H1 (cell line): Measurements from ENCODE around the gene SRRM5. TPM values are rescaled to one million over a fixed set of nuclear protein-coding genes. Genes with fewer than 3 reads are reported as not detected.

ENCODE experiments used
- CTCF ChIA-PET: fragments of 300-600 bp; sonication (Branson Sonifier 250); formaldehyde crosslinking; loops from one replicate; lab custom pipeline; 2021; ENCODE audit not compliant: partially characterized antibody; lab: Charles Lee
- POLR2A ChIA-PET: fragments of 300-600 bp; sonication (Branson Sonifier 250); formaldehyde crosslinking; loops from one replicate; lab custom pipeline; 2021; ENCODE audit warnings: inconsistent platforms; ENCODE audit not compliant: partially characterized antibody; lab: Charles Lee
- DNase-seq, 2 experiments: peaks; one replicate each; pipeline versions ENCODE4 v3.0.0 to v3.0.0-alpha.2; 2010 to 2022; ENCODE audit warnings: low spot score in 2 of 2, low read depth in 1 of 2, mixed read lengths in 1 of 2
- FAIRE-seq: peaks from 2 replicates; lab custom pipeline; 2011; peaks lifted over from hg19 to GRCh38; lab: Jason Lieb, UNC
- H2AFZ ChIP-seq: 2 replicates; pipeline ENCODE4 v1.8.1; 2012; ENCODE audit warnings: low read length, inconsistent platforms
- H2AK5ac ChIP-seq: 2 replicates; pipeline ENCODE4 v1.6.1; 2013; ENCODE audit warnings: low read depth, low read length
- H2BK120ac ChIP-seq: replicated peaks from 2 replicates; pipeline ENCODE3; 2013; ENCODE audit warnings: low read depth, low read length, inconsistent platforms
- H2BK12ac ChIP-seq: 2 replicates; pipeline ENCODE4 v1.6.1; 2013; ENCODE audit warnings: low read depth, low read length
- H2BK15ac ChIP-seq: 2 replicates; pipeline ENCODE4 v1.6.1; 2013; ENCODE audit warnings: low read length
- H2BK20ac ChIP-seq: 2 replicates; pipeline ENCODE4 v1.6.1; 2013; ENCODE audit warnings: low read length
- H2BK5ac ChIP-seq: 2 replicates; pipeline ENCODE4 v1.6.1; 2013; ENCODE audit warnings: low read depth, low read length
- H3K14ac ChIP-seq: 2 replicates; pipeline ENCODE4 v1.6.1; 2013; ENCODE audit warnings: inconsistent platforms; ENCODE audit not compliant: insufficient read length
- H3K18ac ChIP-seq: 2 replicates; pipeline ENCODE4 v1.6.1; 2013; ENCODE audit warnings: low read length; ENCODE audit errors: extremely low read depth
- H3K23ac ChIP-seq: 2 replicates; pipeline ENCODE4 v1.6.1; 2013; ENCODE audit warnings: inconsistent platforms; ENCODE audit not compliant: insufficient read length
- H3K23me2 ChIP-seq: 2 replicates; pipeline ENCODE4 v1.6.1; 2013; ENCODE audit warnings: low read depth, low read length
- H3K27ac ChIP-seq: 2 replicates; pipeline ENCODE4 v1.6.1; 2011; ENCODE audit warnings: low read depth, low read length, inconsistent platforms
- H3K27me3 ChIP-seq, 4 experiments: replicated peaks in 1 of 4; 1 replicate in 1 of 4; 2 replicates in 3 of 4; pipeline versions ENCODE4 v1.6.1 to v1.8.1; 2011 to 2013; ENCODE audit warnings: low read length in 3 of 4, mild to moderate bottlenecking in 3 of 4, inconsistent platforms in 2 of 4, mixed read lengths in 2 of 4, moderate library complexity in 1 of 4; ENCODE audit not compliant: control insufficient read depth in 3 of 4, insufficient read depth in 3 of 4; ENCODE audit errors: extremely low read depth in 1 of 4
- H3K36me3 ChIP-seq, 4 experiments: 2 replicates each; pipeline versions ENCODE4 v1.6.1 to v1.8.1; 2011 to 2013; ENCODE audit warnings: mild to moderate bottlenecking in 4 of 4, low read length in 3 of 4, moderate library complexity in 2 of 4, control low read depth in 1 of 4, inconsistent platforms in 1 of 4; ENCODE audit not compliant: insufficient read depth in 4 of 4, control insufficient read depth in 2 of 4
- H3K4ac ChIP-seq: replicated peaks from 2 replicates; pipeline ENCODE3; 2013; ENCODE audit warnings: low read length, low read depth, mixed read lengths, inconsistent platforms; ENCODE audit not compliant: insufficient read length
- H3K4me1 ChIP-seq, 4 experiments: replicated peaks in 1 of 4; 1 replicate in 1 of 4; 2 replicates in 3 of 4; pipeline versions ENCODE4 v1.6.1 to v1.8.1; 2011 to 2013; ENCODE audit warnings: low read length in 3 of 4, inconsistent platforms in 2 of 4, mixed read lengths in 1 of 4; ENCODE audit not compliant: insufficient read depth in 4 of 4, control insufficient read depth in 3 of 4
- H3K4me2 ChIP-seq, 2 experiments: 2 replicates each; pipeline versions ENCODE4 v1.6.1 to v1.8.1; 2011 to 2013; ENCODE audit warnings: low read depth in 2 of 2, low read length in 2 of 2, control low read depth in 1 of 2, inconsistent platforms in 1 of 2, mild to moderate bottlenecking in 1 of 2; ENCODE audit not compliant: insufficient read depth in 1 of 2
- H3K4me3 ChIP-seq, 4 experiments: fragments of 200-600, 300-600 bp in 1 of 4; sonication (generic), shearing (Covaris generic), sonication (Bioruptor Twin) in 1 of 4; 2 replicates each; pipeline versions ENCODE4 v1.5.1 to v1.8.1; 2011 to 2016; ENCODE audit warnings: low read length in 4 of 4, low read depth in 3 of 4, control low read depth in 2 of 4, inconsistent platforms in 2 of 4, mild to moderate bottlenecking in 2 of 4, mixed read lengths in 1 of 4, moderate library complexity in 1 of 4; ENCODE audit not compliant: insufficient read depth in 2 of 4; ENCODE audit errors: extremely low read depth in 1 of 4
- H3K56ac ChIP-seq: replicated peaks from 2 replicates; pipeline ENCODE3; 2013; ENCODE audit warnings: low read depth, mild to moderate bottlenecking, mixed read lengths, low read length, inconsistent platforms; ENCODE audit not compliant: insufficient read length
- H3K79me1 ChIP-seq: 2 replicates; pipeline ENCODE4 v1.6.1; 2013; ENCODE audit warnings: low read depth, low read length, control low read depth
- H3K79me2 ChIP-seq, 2 experiments: 2 replicates each; pipeline versions ENCODE4 v1.6.1 to v1.8.1; 2012 to 2013; ENCODE audit warnings: low read length in 2 of 2, mild to moderate bottlenecking in 2 of 2, inconsistent platforms in 1 of 2; ENCODE audit not compliant: insufficient read depth in 2 of 2, control insufficient read depth in 1 of 2
- H3K9ac ChIP-seq, 4 experiments: replicated peaks in 1 of 4; 1 replicate in 1 of 4; 2 replicates in 3 of 4; pipeline versions ENCODE4 v1.6.1 to v1.8.1; 2011 to 2013; ENCODE audit warnings: low read depth in 3 of 4, low read length in 3 of 4, control low read depth in 2 of 4, mild to moderate bottlenecking in 2 of 4, moderate library complexity in 2 of 4, inconsistent platforms in 1 of 4; ENCODE audit errors: extremely low read depth in 1 of 4
- H3K9me3 ChIP-seq, 2 experiments: 2 replicates each; pipeline versions ENCODE4 v1.6.1 to v1.8.1; 2012 to 2013; ENCODE audit warnings: mild to moderate bottlenecking in 2 of 2, moderate library complexity in 2 of 2, control low read depth in 1 of 2, inconsistent platforms in 1 of 2, low read depth in 1 of 2, low read length in 1 of 2, mixed read lengths in 1 of 2; ENCODE audit not compliant: insufficient read depth in 2 of 2
- H4K20me1 ChIP-seq, 2 experiments: replicated peaks in 1 of 2; 2 replicates each; pipeline versions ENCODE3 to v1.8.1; 2011 to 2013; ENCODE audit warnings: inconsistent platforms in 2 of 2, low read length in 2 of 2, mild to moderate bottlenecking in 1 of 2; ENCODE audit not compliant: insufficient read depth in 2 of 2, control insufficient read depth in 1 of 2
- H4K5ac ChIP-seq: 2 replicates; pipeline ENCODE4 v1.6.1; 2013; ENCODE audit warnings: low read length, low read depth, mixed read lengths, inconsistent platforms; ENCODE audit not compliant: insufficient read length
- H4K8ac ChIP-seq: 2 replicates; pipeline ENCODE4 v1.8.0; 2013; ENCODE audit warnings: mild to moderate bottlenecking, moderate library complexity, low read length, inconsistent platforms; ENCODE audit not compliant: insufficient read depth; ENCODE audit errors: extremely low read depth
- H4K91ac ChIP-seq: replicated peaks from 2 replicates; pipeline ENCODE3; 2013; ENCODE audit warnings: low read length, mixed read lengths, inconsistent platforms; ENCODE audit not compliant: insufficient read length
- EGR1 ChIP-seq: IDR thresholded peaks from 2 replicates; pipeline ENCODE4 v1.6.1; 2011; ENCODE audit warnings: low read depth, low read length, borderline replicate concordance
- GABPA ChIP-seq: IDR thresholded peaks from 2 replicates; pipeline ENCODE4 v1.6.1; 2011; ENCODE audit warnings: mild to moderate bottlenecking, low read length, moderate library complexity, borderline replicate concordance; ENCODE audit not compliant: insufficient read depth
- HDAC2 ChIP-seq, 2 experiments: fragments of 300-600 bp in 1 of 2; sonication (generic) in 1 of 2; IDR thresholded peaks; 2 replicates each; pipeline ENCODE4 v1.6.1; 2011 to 2012; ENCODE audit warnings: low read depth in 2 of 2, low read length in 2 of 2, mild to moderate bottlenecking in 2 of 2, moderate library complexity in 2 of 2, borderline replicate concordance in 1 of 2, inconsistent platforms in 1 of 2
- KDM4A ChIP-seq: IDR thresholded peaks from one replicate; pipeline ENCODE4 v1.7.1; 2012; ENCODE audit warnings: low read depth, mild to moderate bottlenecking, moderate library complexity, low read length, inconsistent platforms; ENCODE audit not compliant: severe bottlenecking
- KDM5A ChIP-seq: fragments of 200-600 bp; IDR thresholded peaks from 2 replicates; pipeline ENCODE4 v1.7.1; 2012; ENCODE audit warnings: mild to moderate bottlenecking, low read length, inconsistent platforms, mixed read lengths
- MAFK ChIP-seq: IDR thresholded peaks from 2 replicates; pipeline ENCODE4 v1.6.1; 2012; ENCODE audit warnings: low read depth, mild to moderate bottlenecking, improper control_type of control experiment, low read length
- NANOG ChIP-seq: IDR thresholded peaks from 2 replicates; pipeline ENCODE4 v1.6.1; 2011; ENCODE audit warnings: low read length, low read depth, mild to moderate bottlenecking, inconsistent platforms; ENCODE audit not compliant: insufficient read depth, poor library complexity, severe bottlenecking
- PHF8 ChIP-seq: fragments of 200-600 bp; sonication (generic); conservative IDR thresholded peaks from 2 replicates; pipeline ENCODE4 v1.7.1; 2012; ENCODE audit warnings: low read depth, mild to moderate bottlenecking, inconsistent platforms, low read length, moderate library complexity
- SIX5 ChIP-seq: IDR thresholded peaks from 2 replicates; pipeline ENCODE4 v1.6.1; 2011; ENCODE audit warnings: mild to moderate bottlenecking, low read depth, low read length
- SP4 ChIP-seq: IDR thresholded peaks from 2 replicates; pipeline ENCODE4 v1.6.1; 2012; ENCODE audit warnings: low read length, inconsistent platforms
- SRF ChIP-seq: IDR thresholded peaks from 2 replicates; pipeline ENCODE4 v1.6.1; 2011; ENCODE audit warnings: mild to moderate bottlenecking, low read depth, low read length, moderate library complexity
- YY1 ChIP-seq: IDR thresholded peaks from 2 replicates; pipeline ENCODE4 v1.6.1; 2011; ENCODE audit warnings: low read depth, mild to moderate bottlenecking, low read length
- WGBS, 2 experiments: shearing (Covaris generic) in 1 of 2; methylation state at CpG; one replicate each; pipeline versions ENCODE4 v1.1.6 to v1.1.7; 2013 to 2015; ENCODE audit warnings: low lambda C conversion rate in 2 of 2, mixed read lengths in 2 of 2, inconsistent platforms in 1 of 2, low coverage in 1 of 2, missing lambda C conversion rate in 1 of 2; ENCODE audit not compliant: insufficient replicate concordance in 2 of 2, insufficient coverage in 1 of 2, insufficient read length in 1 of 2; ENCODE audit errors: extremely low coverage in 1 of 2, missing lambda C conversion rate in 1 of 2; 5-methylcytosine and 5-hydroxymethylcytosine counted together
- polyA plus RNA-seq, 7 experiments: library from polyadenylated mRNA; depleted of rRNA in 3 of 7; stranded (reverse) in 5 of 7; unstranded in 2 of 7; fragments of >200 nt in 5 of 7; fragments of 200-250 nt in 2 of 7; gene quantifications; 1 replicate in 5 of 7; 2 replicates in 1 of 7; 4 replicates in 1 of 7; pipeline versions ENCODE4 v1.2.1 to v1.2.3, GENCODE V29; 2011 to 2013; ENCODE audit warnings: missing spikeins in 2 of 7, mixed read lengths in 2 of 7
- total RNA-seq: library from RNA; stranded (reverse); fragmentation: NEBNext Ultra II Directional; extraction: Animal tissue kit (Norgen Biotek cat#: 25700); gene quantifications from 2 replicates; pipeline ENCODE4 v1.2.1, GENCODE V29; 2021
- TF ChIP-seq, protein P1 (sequence below): IDR thresholded peaks from 2 replicates; pipeline ENCODE4 v1.6.1; 2012; ENCODE audit warnings: inconsistent platforms

Gene SRRM5
- total and polyA plus RNA-seq, 2 of the 8 experiments (the other 6 are each of a cell fraction or from before 2014, with no cell fraction given) = 0.06 to 0.11 TPM

DNA sequence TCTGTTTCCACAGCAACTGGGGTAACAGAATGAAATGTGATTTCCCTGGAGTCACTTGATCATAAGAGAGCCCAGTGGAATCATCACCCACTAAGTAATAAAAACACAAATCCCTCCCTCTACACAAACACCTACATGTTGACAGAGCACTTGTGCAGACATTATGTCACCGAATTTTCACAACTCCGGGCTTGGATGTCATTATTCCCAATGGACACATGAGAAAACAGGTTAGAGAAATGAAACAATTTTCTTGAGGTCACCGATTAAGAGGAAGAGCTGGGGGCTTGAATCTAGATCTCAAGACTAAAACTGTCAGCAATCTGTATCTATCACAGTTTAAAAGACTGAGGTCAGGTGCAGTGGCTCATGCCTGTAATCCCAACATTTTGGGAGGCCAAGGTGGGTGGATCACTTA is 39.7 kb upstream of the SRRM5 start:
- CTCF ChIA-PET = interaction anchor here (1.2 to 9.3 kb wide), 5 partner anchors 13 to 80 kb away, joined by 3 to 82 read pairs (median 8); no protein-coding TSS in a partner anchor
- 88% methylated on average over 3 of the region's 3 CpGs; no CpG with 5 or more reads in 1 of the 2 experiments for WGBS, 2 experiments
- TF ChIP-seq SRF = no peak
- TF ChIP-seq KDM5A = no peak
- no peak for TF ChIP-seq PHF8
- TF ChIP-seq EGR1 = no peak
- no peak for TF ChIP-seq NANOG
- no peak for TF ChIP-seq HDAC2 (IDR thresholded peaks at IDR 0.05; ENCODE audit: borderline replicate concordance in 1 of 2, low read depth in 2 of 2, low read length in 2 of 2)
- TF ChIP-seq MAFK = no peak
- TF ChIP-seq, protein P1, sequence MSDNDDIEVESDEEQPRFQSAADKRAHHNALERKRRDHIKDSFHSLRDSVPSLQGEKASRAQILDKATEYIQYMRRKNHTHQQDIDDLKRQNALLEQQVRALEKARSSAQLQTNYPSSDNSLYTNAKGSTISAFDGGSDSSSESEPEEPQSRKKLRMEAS = no peak
- TF ChIP-seq YY1 = no peak
- no peak for TF ChIP-seq SP4
- TF ChIP-seq GABPA = no peak
- TF ChIP-seq KDM4A = no peak
- TF ChIP-seq SIX5 = no peak

More for the DNA sequence above, 39.7 kb upstream of the SRRM5 start:
- H3K27ac ChIP-seq = no peak overlapping the region
- peaks cover 7% of the 10 kb centered on the region for H3K79me1 ChIP-seq
- H3K9ac ChIP-seq = no peak overlapping the region
- H3K79me2 ChIP-seq = peaks cover 0 to 10% of the 10 kb centered on the region in 2 experiments; a peak in 2 of 4 replicates
- no peak overlapping the region for H2BK15ac ChIP-seq
- no peak for DNase-seq
- H4K5ac ChIP-seq = no peak overlapping the region
- H3K9me3 ChIP-seq = no peaks in the 10 kb centered on the region
- peaks cover 0 to 17% (median 10%) of the 10 kb centered on the region in 4 experiments; a peak in 6 of 7 replicates for H3K4me1 ChIP-seq
- H3K36me3 ChIP-seq = no peaks in the 10 kb centered on the region; a peak in 2 of 8 replicates
- no peaks in the 10 kb centered on the region for H3K27me3 ChIP-seq
- H3K23ac ChIP-seq = no peak overlapping the region
- H2BK5ac ChIP-seq = no peak overlapping the region
- H2BK120ac ChIP-seq = no peak overlapping the region
- H2BK20ac ChIP-seq = no peak overlapping the region
- no peak overlapping the region for H3K4me2 ChIP-seq
- peaks cover 9% of the 10 kb centered on the region for H3K23me2 ChIP-seq
- POLR2A ChIA-PET = interaction anchor here (1.1 to 1.6 kb wide), 4 partner anchors 24 to 47 kb away, joined by 3 to 12 read pairs (median 3); partner anchors contain the start of genes IRGQ and ZNF576
- H2BK12ac ChIP-seq = no peak overlapping the region
- H4K91ac ChIP-seq = no peak overlapping the region
- no peak overlapping the region for H3K4ac ChIP-seq
- H3K4me3 ChIP-seq = 0 out of 8 replicates have a peak overlapping the region, but pooled peaks of 1 of the 4 experiments have one; percentile 1
- H2AFZ ChIP-seq = no peak overlapping the region
- H2AK5ac ChIP-seq = no peak overlapping the region
- H3K56ac ChIP-seq = no peak overlapping the region
- H3K18ac ChIP-seq = no peak overlapping the region
- no peak overlapping the region for H4K8ac ChIP-seq
- FAIRE-seq = no peak
- H3K14ac ChIP-seq = no peak overlapping the region
- peaks cover 0 to 4% of the 10 kb centered on the region in 2 experiments for H4K20me1 ChIP-seq
